AG04450 (cell line): ENCODE data around the gene PREX1. TPM values are rescaled to one million over a fixed set of nuclear protein-coding genes. Genes with fewer than 3 reads are reported as not detected.

Experiments used
- CTCF ChIA-PET: fragments of 300-600, 350-600 bp; formaldehyde crosslinking; extraction: SDS; loops from one replicate; lab custom pipeline; 2022; ENCODE audit warnings: antibody characterized with exemption, inconsistent platforms; lab: Charles Lee
- POLR2A ChIA-PET: fragments of 350-600 bp; formaldehyde crosslinking; extraction: SDS; loops from one replicate; lab custom pipeline; 2021; ENCODE audit warnings: antibody characterized with exemption, inconsistent platforms; lab: Yijun Ruan, JAX
- DNase-seq: peaks from one replicate; pipeline ENCODE4 v3.0.0-alpha.2; 2011; ENCODE audit warnings: low read depth, low spot score
- H3K27ac ChIP-seq: one replicate; pipeline ENCODE4 v1.5.1; 2012; ENCODE audit warnings: low read depth, low read length, control low read depth
- H3K27me3 ChIP-seq: one replicate; pipeline ENCODE4 v1.6.0; 2012; ENCODE audit warnings: low read length; ENCODE audit not compliant: control insufficient read depth, insufficient read depth
- H3K4me3 ChIP-seq: 2 replicates; pipeline ENCODE4 v1.5.1; 2011; ENCODE audit warnings: mild to moderate bottlenecking, low read depth, low read length, control low read depth
- H3K9me3 ChIP-seq: 2 replicates; pipeline ENCODE4 v1.5.1; 2012; ENCODE audit warnings: low read length; ENCODE audit not compliant: control insufficient read depth, insufficient read depth
- polyA plus RNA-seq: library from polyadenylated mRNA; depleted of rRNA; stranded (reverse); fragments of >200 nt; gene quantifications from 2 replicates; pipeline ENCODE4 v1.2.3, GENCODE V29; 2011
- TF ChIP-seq, protein P1 (sequence below): IDR thresholded peaks from 2 replicates; pipeline ENCODE4 v1.5.1; 2011; ENCODE audit warnings: low read depth, low read length, control low read depth, inconsistent platforms

The PREX1 gene
- polyA plus RNA-seq, 1 experiment, result 0.69 TPM

DNA sequence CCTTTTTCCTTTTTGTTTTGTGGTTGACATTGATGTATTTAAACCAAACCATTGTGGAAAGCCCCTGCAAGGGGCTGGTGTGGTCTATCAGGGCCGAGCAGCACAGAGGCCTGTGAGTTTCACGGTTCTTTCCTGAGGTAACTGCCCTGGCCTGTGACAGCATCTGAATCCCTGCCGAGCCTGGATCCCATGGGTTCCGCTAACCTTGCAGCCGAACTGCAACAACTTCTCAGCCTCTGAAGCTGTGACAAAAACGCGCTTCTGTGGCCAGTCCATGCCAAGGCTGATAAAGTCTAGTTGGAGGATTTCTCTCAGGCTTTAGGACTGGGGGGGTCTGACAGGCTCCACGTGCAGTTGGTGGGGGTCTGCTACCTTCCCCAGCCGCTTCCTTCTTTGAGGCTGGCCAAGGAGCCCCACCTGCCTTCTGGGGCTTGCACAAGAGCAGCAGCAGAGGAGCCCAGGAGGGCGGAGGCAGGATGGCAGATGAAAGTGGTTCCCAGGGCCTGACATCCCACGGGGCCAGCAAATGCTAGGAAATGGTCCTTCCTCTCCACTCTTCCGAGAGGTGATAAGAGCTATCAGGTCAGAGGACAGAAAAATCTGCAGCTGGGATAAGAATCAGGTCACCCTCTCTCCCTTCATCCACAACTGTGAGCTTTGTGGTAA, 150.9 kb downstream of the PREX1 start:
- no peak overlapping the region for H3K4me3 ChIP-seq
- no peak for DNase-seq
- H3K27me3 ChIP-seq, result no peaks in the 10 kb centered on the region
- no peak overlapping the region for H3K27ac ChIP-seq
- ChIA-PET POLR2A (no interaction called here), CTCF (interaction anchor here (0.9 to 1.3 kb wide), 2 partner anchors 19 to 228 kb away, joined by 4 read pairs; no protein-coding TSS in a partner anchor)
- TF ChIP-seq, protein P1, sequence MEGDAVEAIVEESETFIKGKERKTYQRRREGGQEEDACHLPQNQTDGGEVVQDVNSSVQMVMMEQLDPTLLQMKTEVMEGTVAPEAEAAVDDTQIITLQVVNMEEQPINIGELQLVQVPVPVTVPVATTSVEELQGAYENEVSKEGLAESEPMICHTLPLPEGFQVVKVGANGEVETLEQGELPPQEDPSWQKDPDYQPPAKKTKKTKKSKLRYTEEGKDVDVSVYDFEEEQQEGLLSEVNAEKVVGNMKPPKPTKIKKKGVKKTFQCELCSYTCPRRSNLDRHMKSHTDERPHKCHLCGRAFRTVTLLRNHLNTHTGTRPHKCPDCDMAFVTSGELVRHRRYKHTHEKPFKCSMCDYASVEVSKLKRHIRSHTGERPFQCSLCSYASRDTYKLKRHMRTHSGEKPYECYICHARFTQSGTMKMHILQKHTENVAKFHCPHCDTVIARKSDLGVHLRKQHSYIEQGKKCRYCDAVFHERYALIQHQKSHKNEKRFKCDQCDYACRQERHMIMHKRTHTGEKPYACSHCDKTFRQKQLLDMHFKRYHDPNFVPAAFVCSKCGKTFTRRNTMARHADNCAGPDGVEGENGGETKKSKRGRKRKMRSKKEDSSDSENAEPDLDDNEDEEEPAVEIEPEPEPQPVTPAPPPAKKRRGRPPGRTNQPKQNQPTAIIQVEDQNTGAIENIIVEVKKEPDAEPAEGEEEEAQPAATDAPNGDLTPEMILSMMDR, result no peak
- peaks cover 5% of the 10 kb centered on the region; the same call in 1 of the 2 replicates for H3K9me3 ChIP-seq

DNA sequence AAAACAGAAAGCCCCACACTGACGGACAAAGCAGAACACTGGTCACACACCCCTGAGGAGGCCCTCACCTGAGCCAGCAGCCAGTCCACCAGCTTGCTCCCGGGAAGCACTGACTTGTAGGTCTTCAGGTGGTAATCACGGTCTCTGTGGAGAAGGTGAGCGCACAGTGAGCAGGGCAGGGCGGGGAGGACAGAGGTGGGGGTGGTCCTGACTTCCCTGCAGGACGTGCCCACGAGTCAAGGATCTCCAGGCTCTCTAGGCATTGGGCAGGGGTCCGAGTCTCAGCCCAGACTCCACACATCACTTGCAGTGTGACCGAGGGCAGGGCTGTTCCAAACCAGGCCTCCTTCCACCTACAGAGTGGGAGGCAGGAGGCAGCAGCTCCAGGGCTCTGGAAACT, 151.7 kb downstream of the PREX1 start:
- TF ChIP-seq, protein P1, result no peak
- ChIA-PET POLR2A (no interaction called here), CTCF (no interaction called here)
- Histone ChIP-seq H3K9me3 (peaks cover 5% of the 10 kb centered on the region; the same call in 1 of the 2 replicates), H3K27me3 (peaks cover 2% of the 10 kb centered on the region), H3K4me3 (no peak overlapping the region), H3K27ac (no peak overlapping the region)
- DNase-seq, result no peak

DNA sequence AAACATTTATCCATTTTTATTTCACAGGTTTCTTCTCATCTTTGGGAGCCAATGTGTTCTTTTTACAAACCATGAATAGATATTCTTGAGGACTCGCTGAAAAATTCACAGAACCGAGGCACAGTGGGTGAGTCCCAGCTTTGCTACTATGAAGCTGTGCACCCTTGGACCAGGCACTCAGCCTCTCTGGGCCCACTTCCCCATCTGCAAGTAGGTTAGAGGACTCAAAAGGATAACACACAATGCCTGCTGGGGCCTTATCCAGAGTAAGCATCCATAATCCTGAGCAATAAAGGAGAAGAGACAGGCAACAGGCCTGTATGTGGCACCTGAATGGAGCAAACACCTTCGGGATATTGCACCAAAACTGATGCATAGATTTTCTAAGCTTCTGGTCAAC, 153.3 kb downstream of the PREX1 start:
- DNase-seq, result no peak
- H3K9me3 ChIP-seq, result peaks cover 2% of the 10 kb centered on the region; the same call in 1 of the 2 replicates
- no peak overlapping the region for H3K4me3 ChIP-seq
- CTCF ChIA-PET, result no interaction called here
- POLR2A ChIA-PET, result no interaction called here
- no peak overlapping the region for H3K27ac ChIP-seq
- H3K27me3 ChIP-seq, result peaks cover 2% of the 10 kb centered on the region
- TF ChIP-seq, protein P1, result no peak

DNA sequence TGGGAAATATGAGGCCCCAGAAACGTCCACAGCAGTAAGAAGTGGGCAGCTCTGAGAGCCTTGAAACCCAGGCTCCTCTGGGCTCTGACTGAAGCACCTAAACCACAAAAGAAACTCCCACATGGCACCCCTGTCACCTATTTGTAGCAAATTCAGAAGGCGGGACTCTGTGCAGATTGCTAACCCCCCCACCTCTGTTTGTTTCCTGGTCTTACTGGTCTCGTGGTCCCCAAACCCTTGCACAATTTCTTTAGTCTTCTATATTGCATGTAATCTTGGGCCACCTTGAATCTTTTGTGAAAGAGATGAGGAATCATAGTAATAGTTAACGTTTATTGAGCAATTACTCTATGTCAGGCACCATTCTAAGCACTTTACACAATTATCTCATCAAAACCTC, 154.3 kb downstream of the PREX1 start:
- no peak for DNase-seq
- Histone ChIP-seq H3K9me3 (no peaks in the 10 kb centered on the region), H3K27ac (no peak overlapping the region), H3K4me3 (no peak overlapping the region), H3K27me3 (peaks cover 2% of the 10 kb centered on the region)
- TF ChIP-seq, protein P1, result no peak
- ChIA-PET CTCF (interaction anchor here (0.6 to 2.3 kb wide), 2 partner anchors 16 to 232 kb away, joined by 3 to 8 read pairs; no protein-coding TSS in a partner anchor), POLR2A (no interaction called here)

DNA sequence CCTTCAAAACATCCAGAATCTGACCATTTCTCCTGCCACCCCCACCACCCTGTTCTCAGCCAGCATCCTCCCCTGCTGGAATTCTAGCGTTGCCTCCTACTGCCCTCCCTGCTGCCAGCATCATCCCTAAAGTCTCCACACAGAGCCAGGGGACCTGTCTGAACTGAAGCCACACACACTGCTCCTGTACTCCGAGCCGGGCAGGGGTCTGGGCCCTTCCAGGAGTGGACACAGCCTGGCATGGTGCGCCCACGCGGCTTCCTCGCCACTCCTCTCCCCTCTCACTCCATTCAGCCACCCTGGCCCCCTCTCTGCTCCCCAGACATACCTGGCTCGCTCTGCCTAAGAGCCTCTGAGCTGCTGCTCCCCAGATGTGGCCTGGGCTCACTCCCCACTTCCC, 155.5 kb downstream of the PREX1 start:
- Histone ChIP-seq H3K27ac (no peak overlapping the region), H3K9me3 (no peaks in the 10 kb centered on the region; the same call in 1 of the 2 replicates), H3K27me3 (peaks cover 2% of the 10 kb centered on the region), H3K4me3 (no peak overlapping the region)
- POLR2A ChIA-PET, result no interaction called here
- CTCF ChIA-PET, result interaction anchor here (0.8 to 2.3 kb wide), 2 partner anchors 15 to 193 kb away, joined by 3 to 8 read pairs; no protein-coding TSS in a partner anchor
- DNase-seq, result no peak
- TF ChIP-seq, protein P1, result no peak
